ENCODE results near the gene HOXA10.

HOXA10 gene

GRCh38 chr7:27165089-27165995, 8.8 kb downstream of the HOXA10 start, which contains the start of gene HOXA9:
Gene HOXA9 (minus strand): TSS chr7:27165537. CDS start chr7:27165457, 80 bp downstream.
- DNase-seq: no peak

GRCh38 chr7:27164367-27165088, 9.6 kb downstream of the HOXA10 start:
- no peak for DNase-seq

- DNase-seq: no peak
Observed at GRCh38 chr7:27164045-27164366, 10.1 kb downstream of the HOXA10 start.

GRCh38 chr7:27163288-27164044, 10.7 kb downstream of the HOXA10 start:
- no peak for DNase-seq

GRCh38 chr7:27162561-27163287, 11.4 kb downstream of the HOXA10 start:
- no peak for DNase-seq

- DNase-seq: no peak
Observed at GRCh38 chr7:27161721-27162560, 12.2 kb downstream of the HOXA10 start.

GRCh38 chr7:27161214-27161720, 12.9 kb downstream of the HOXA10 start:
- DNase-seq: no peak

GRCh38 chr7:27160546-27161213, 13.4 kb downstream of the HOXA10 start:
- DNase-seq: no peak

GRCh38 chr7:27160145-27160545, 14.0 kb downstream of the HOXA10 start:
- DNase-seq: no peak

GRCh38 chr7:27159266-27160144, 14.6 kb downstream of the HOXA10 start:
- no peak for DNase-seq

- no peak for DNase-seq
Observed at GRCh38 chr7:27158436-27159265, 15.5 kb downstream of the HOXA10 start.

GRCh38 chr7:27157702-27158431, 16.3 kb downstream of the HOXA10 start:
- DNase-seq: no peak

- no peak for DNase-seq
Observed at GRCh38 chr7:27156916-27157701, 17.0 kb downstream of the HOXA10 start.

- no peak for DNase-seq
Observed at GRCh38 chr7:27156508-27156898, 17.6 kb downstream of the HOXA10 start, which contains the start of gene HOXA7. Gene HOXA7 (minus strand): TSS chr7:27156675. CDS start chr7:27156545, 130 bp downstream.

GRCh38 chr7:27155816-27156507, 18.2 kb downstream of the HOXA10 start:
- no peak for DNase-seq

Data from NCI-H524 treated with DMSO at 0.1 percent for 48 hours (cell line).